DMS114 treated with DMSO at 0.1 percent for 48 hours (cell line): Measurements from ENCODE around the gene CPEB3.
A peak's percentile ranks its signal among the peaks of the same experiment; 100 is the strongest.
"Not testable (repeated sequence)": the region's sequence is repeated elsewhere in the genome, so short reads cannot be mapped to it uniquely, and the experiment has no call there.

Experiments
- DNase-seq: peaks from one replicate; lab custom pipeline; 2025; ENCODE audit not compliant: unreplicated experiment; lab: John Stamatoyannopoulos, UW

CPEB3 gene

GRCh38 chr10:92149261-92149660 lies 141.6 kb downstream of the CPEB3 start:
- DNase-seq, result no peak

GRCh38 chr10:92146781-92147180 lies 144.1 kb downstream of the CPEB3 start:
- no peak for DNase-seq

GRCh38 chr10:92146107-92146506 lies 144.8 kb downstream of the CPEB3 start:
- DNase-seq, result no peak

- no peak for DNase-seq
Measured at GRCh38 chr10:92142949-92143348, 147.9 kb downstream of the CPEB3 start.

GRCh38 chr10:92142512-92142911 lies 148.4 kb downstream of the CPEB3 start:
- peak; percentile 17 for DNase-seq

- DNase-seq, result not testable (repeated sequence)
Measured at GRCh38 chr10:92141147-92141546, 149.7 kb downstream of the CPEB3 start.

- DNase-seq, result not testable (repeated sequence)
Measured at GRCh38 chr10:92134049-92134448, 156.8 kb downstream of the CPEB3 start.

GRCh38 chr10:92131275-92131820 lies 159.5 kb downstream of the CPEB3 start:
- DNase-seq, result no peak

GRCh38 chr10:92130622-92131274 lies 160.1 kb downstream of the CPEB3 start:
- DNase-seq, result no peak

GRCh38 chr10:92126100-92126650 lies 164.7 kb downstream of the CPEB3 start:
- DNase-seq, result no peak

GRCh38 chr10:92125144-92125543 lies 165.7 kb downstream of the CPEB3 start:
- no peak for DNase-seq

- no peak for DNase-seq
Measured at GRCh38 chr10:92124616-92125143, 166.2 kb downstream of the CPEB3 start.

GRCh38 chr10:92124020-92124419 lies 166.9 kb downstream of the CPEB3 start:
- DNase-seq, result no peak

- DNase-seq, result no peak
Measured at GRCh38 chr10:92122941-92123450, 167.9 kb downstream of the CPEB3 start.

GRCh38 chr10:92121686-92122492 lies 169.0 kb downstream of the CPEB3 start:
- no peak for DNase-seq

- no peak for DNase-seq
Measured at GRCh38 chr10:92119340-92119739, 171.5 kb downstream of the CPEB3 start.

- not testable (repeated sequence) for DNase-seq
Measured at GRCh38 chr10:92114917-92115316, 176.0 kb downstream of the CPEB3 start.

GRCh38 chr10:92113911-92114600 lies 176.8 kb downstream of the CPEB3 start:
- DNase-seq, result no peak

GRCh38 chr10:92112462-92112861 lies 178.4 kb downstream of the CPEB3 start:
- no peak for DNase-seq

GRCh38 chr10:92111336-92111939 lies 179.4 kb downstream of the CPEB3 start:
- DNase-seq, result no peak
